ENCODE measurements around the gene FAM32A.

GRCh38 chr19:16207063-16207462, 21.9 kb downstream of the FAM32A start:
- TF ChIP-seq CTCF (IDR thresholded peaks at IDR 0.05) (no peak), POLR2A (IDR thresholded peaks at IDR 0.05) (no peak)

Measured in upper lobe of left lung (tissue), 4 donors.